Skeletal muscle satellite cell (primary cell): ENCODE data around the gene MYH1.

Experiments
- H3K27me3 ChIP-seq: 2 replicates; pipeline ENCODE4 v1.7.0; 2013; ENCODE audit warnings: low read length; ENCODE audit not compliant: control insufficient read depth, insufficient read depth
- H3K36me3 ChIP-seq: 2 replicates; pipeline ENCODE4 v1.7.0; 2013; ENCODE audit warnings: mild to moderate bottlenecking, control low read depth, low read length; ENCODE audit not compliant: insufficient read depth
- H3K4me1 ChIP-seq: 2 replicates; pipeline ENCODE4 v1.7.0; 2013; ENCODE audit warnings: low read length; ENCODE audit not compliant: control insufficient read depth, insufficient read depth
- H3K4me2 ChIP-seq: 2 replicates; pipeline ENCODE4 v1.7.0; 2013; ENCODE audit warnings: mild to moderate bottlenecking, low read length
- H3K4me3 ChIP-seq: 2 replicates; pipeline ENCODE4 v1.7.0; 2013; ENCODE audit warnings: low read length
- H3K9ac ChIP-seq: 2 replicates; pipeline ENCODE4 v1.7.0; 2013; ENCODE audit warnings: mild to moderate bottlenecking, low read depth, low read length, moderate library complexity
- H3K9me3 ChIP-seq: replicated peaks from 2 replicates; pipeline ENCODE4 v1.7.0; 2013; ENCODE audit warnings: mild to moderate bottlenecking, control low read depth, low read length

MYH1 gene

DNA sequence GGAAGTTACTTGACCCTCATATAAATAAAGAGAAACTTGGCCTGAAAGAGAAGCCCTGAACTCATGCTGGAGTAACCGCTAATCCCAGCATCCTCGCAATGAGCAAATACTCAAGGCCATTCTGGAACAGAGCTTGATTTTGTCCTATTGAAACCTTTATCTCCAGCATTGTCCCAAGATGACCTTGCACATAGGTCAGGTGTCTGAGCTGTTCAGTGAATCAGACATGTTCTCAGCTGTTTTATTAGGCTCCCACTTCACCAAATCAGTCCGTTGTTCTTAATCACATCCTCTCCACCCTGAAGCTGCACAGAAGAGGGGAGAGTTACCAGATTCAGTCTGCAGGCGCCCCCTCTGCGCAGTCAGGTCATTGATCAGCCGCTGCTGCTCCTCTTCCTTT, 9.1 kb upstream of the MYH1 start:
- Histone ChIP-seq H3K36me3 (no peaks in the 10 kb centered on the region), H3K9ac (no peak overlapping the region), H3K4me2 (no peak overlapping the region), H3K4me3 (no peak overlapping the region), H3K27me3 (no peaks in the 10 kb centered on the region), H3K9me3 (no peaks in the 10 kb centered on the region), H3K4me1 (no peaks in the 10 kb centered on the region)

- no peak overlapping the region for H3K4me2 ChIP-seq
- no peaks in the 10 kb centered on the region for H3K27me3 ChIP-seq
- H3K4me3 ChIP-seq, result no peak overlapping the region
- no peaks in the 10 kb centered on the region for H3K36me3 ChIP-seq
- no peaks in the 10 kb centered on the region for H3K4me1 ChIP-seq
- H3K9me3 ChIP-seq, result no peaks in the 10 kb centered on the region
- H3K9ac ChIP-seq, result no peak overlapping the region
Measured at GRCh38 chr17:10526517-10526916, 8.2 kb upstream of the MYH1 start.

DNA sequence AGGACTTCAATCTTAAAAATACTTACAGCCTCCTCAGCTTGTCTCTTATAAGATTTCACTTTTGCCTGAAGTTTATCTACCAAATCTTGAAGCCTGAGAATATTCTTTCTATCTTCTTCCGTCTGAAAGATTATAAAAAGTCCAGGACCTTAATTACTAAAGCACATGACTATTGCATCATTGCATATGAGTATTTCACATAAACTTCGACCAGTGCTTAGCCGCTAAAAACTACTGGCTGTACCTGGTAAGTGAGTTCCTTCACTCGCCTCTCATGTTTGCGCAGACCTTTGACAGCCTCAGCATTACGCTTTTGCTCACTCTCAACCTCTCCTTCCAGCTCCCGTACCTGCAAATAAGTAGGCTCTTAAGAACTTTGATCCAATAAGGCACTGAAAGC, 4.7 kb upstream of the MYH1 start:
- H3K4me3 ChIP-seq, result no peak overlapping the region
- no peaks in the 10 kb centered on the region for H3K4me1 ChIP-seq
- no peaks in the 10 kb centered on the region for H3K36me3 ChIP-seq
- H3K27me3 ChIP-seq, result peaks cover 3% of the 10 kb centered on the region
- H3K4me2 ChIP-seq, result no peak overlapping the region
- no peaks in the 10 kb centered on the region for H3K9me3 ChIP-seq
- no peak overlapping the region for H3K9ac ChIP-seq

GRCh38 chr17:10521949-10522348, 3.6 kb upstream of the MYH1 start:
- no peaks in the 10 kb centered on the region for H3K9me3 ChIP-seq
- H3K27me3 ChIP-seq, result peaks cover 3% of the 10 kb centered on the region
- H3K36me3 ChIP-seq, result no peaks in the 10 kb centered on the region
- no peak overlapping the region for H3K4me3 ChIP-seq
- H3K4me1 ChIP-seq, result no peaks in the 10 kb centered on the region
- no peak overlapping the region for H3K9ac ChIP-seq
- no peak overlapping the region for H3K4me2 ChIP-seq

GRCh38 chr17:10516638-10517037, 1.7 kb downstream of the MYH1 start:
- H3K4me2 ChIP-seq, result no peak overlapping the region
- H3K4me3 ChIP-seq, result no peak overlapping the region
- peaks cover 3% of the 10 kb centered on the region for H3K27me3 ChIP-seq
- H3K4me1 ChIP-seq, result no peaks in the 10 kb centered on the region
- H3K36me3 ChIP-seq, result no peaks in the 10 kb centered on the region
- H3K9me3 ChIP-seq, result no peaks in the 10 kb centered on the region
- no peak overlapping the region for H3K9ac ChIP-seq

GRCh38 chr17:10516065-10516464, 2.3 kb downstream of the MYH1 start:
- Histone ChIP-seq H3K4me2 (no peak overlapping the region), H3K9me3 (no peaks in the 10 kb centered on the region), H3K4me3 (no peak overlapping the region), H3K36me3 (no peaks in the 10 kb centered on the region), H3K9ac (no peak overlapping the region), H3K4me1 (no peaks in the 10 kb centered on the region), H3K27me3 (peaks cover 3% of the 10 kb centered on the region)

DNA sequence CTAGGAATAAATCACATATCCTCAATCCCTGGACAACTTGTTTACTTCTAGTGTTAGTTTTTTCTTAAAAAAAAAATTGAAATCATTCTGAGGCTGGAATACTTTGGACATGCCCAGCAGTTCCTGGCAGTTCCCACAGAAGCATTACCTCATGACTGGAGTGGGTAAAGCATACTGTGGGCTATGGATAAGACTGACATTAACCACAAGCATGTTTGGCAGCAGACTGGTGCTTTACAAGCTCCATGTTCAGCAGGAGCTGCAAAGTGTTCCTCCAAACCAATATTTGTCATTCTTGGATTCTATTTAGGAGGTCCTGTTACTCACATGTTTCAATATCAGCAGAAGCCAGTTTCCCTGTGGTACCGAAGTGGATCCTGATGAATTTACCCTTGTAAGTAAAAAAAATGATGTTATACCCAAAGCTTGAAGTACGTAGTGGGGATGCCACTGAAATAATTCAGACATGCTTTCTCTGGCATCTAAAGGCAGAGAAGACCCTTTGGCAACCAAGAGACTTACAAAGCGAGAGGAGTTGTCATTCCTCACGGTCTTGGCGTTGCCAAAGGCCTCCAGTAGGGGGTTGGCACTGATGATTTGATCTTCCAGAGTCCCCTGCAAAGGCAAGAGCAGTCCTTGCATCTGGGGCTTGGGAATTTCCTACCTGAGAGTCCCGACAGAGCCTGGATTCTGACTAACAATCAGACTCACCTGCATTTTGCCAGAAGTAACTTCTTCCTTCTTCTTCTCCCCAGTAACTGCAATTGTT, 4.9 kb downstream of the MYH1 start:
- Histone ChIP-seq H3K4me1 (no peaks in the 10 kb centered on the region), H3K27me3 (no peaks in the 10 kb centered on the region), H3K4me3 (no peak overlapping the region), H3K9ac (no peak overlapping the region), H3K9me3 (no peaks in the 10 kb centered on the region), H3K4me2 (no peak overlapping the region), H3K36me3 (no peaks in the 10 kb centered on the region)

GRCh38 chr17:10512856-10513255, 5.5 kb downstream of the MYH1 start:
- Histone ChIP-seq H3K9me3 (no peaks in the 10 kb centered on the region), H3K4me2 (no peak overlapping the region), H3K9ac (no peak overlapping the region), H3K4me3 (no peak overlapping the region), H3K4me1 (no peaks in the 10 kb centered on the region), H3K36me3 (no peaks in the 10 kb centered on the region), H3K27me3 (no peaks in the 10 kb centered on the region)

DNA sequence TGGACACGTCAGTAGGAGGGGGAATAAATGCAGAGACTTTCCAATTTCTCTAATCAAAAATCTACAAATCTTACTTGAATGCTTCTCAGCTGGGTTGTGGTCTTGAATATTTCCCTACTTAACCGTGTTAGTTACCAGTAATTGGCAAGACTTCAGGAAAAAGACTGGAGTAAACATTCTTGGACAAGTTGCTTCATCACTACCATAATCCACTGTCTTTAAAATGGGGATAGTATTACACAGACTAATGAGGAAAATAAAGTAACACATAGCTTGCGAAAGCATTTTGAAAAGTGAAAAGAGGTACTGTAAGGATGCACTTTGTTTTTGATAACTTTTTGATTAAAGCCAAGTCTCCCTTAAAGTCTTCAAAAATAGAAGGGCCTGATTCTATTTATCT, 18.4 kb downstream of the MYH1 start:
- no peak overlapping the region for H3K4me3 ChIP-seq
- no peaks in the 10 kb centered on the region for H3K9me3 ChIP-seq
- no peaks in the 10 kb centered on the region for H3K4me1 ChIP-seq
- no peaks in the 10 kb centered on the region for H3K36me3 ChIP-seq
- H3K27me3 ChIP-seq, result no peaks in the 10 kb centered on the region
- no peak overlapping the region for H3K4me2 ChIP-seq
- H3K9ac ChIP-seq, result no peak overlapping the region

GRCh38 chr17:10492004-10492403, 26.3 kb downstream of the MYH1 start:
- Histone ChIP-seq H3K4me1 (no peaks in the 10 kb centered on the region), H3K36me3 (no peaks in the 10 kb centered on the region), H3K27me3 (no peaks in the 10 kb centered on the region), H3K9ac (no peak overlapping the region), H3K9me3 (peaks cover 4% of the 10 kb centered on the region), H3K4me2 (no peak overlapping the region), H3K4me3 (no peak overlapping the region)

GRCh38 chr17:10482252-10482651, 36.1 kb downstream of the MYH1 start:
- H3K9me3 ChIP-seq, result no peaks in the 10 kb centered on the region

GRCh38 chr17:10477701-10478100, 40.6 kb downstream of the MYH1 start:
- Histone ChIP-seq H3K9me3 (no peaks in the 10 kb centered on the region), H3K27me3 (no peaks in the 10 kb centered on the region), H3K36me3 (no peaks in the 10 kb centered on the region), H3K4me2 (no peak overlapping the region), H3K4me3 (no peak overlapping the region), H3K4me1 (peaks cover 15% of the 10 kb centered on the region), H3K9ac (no peak overlapping the region)

More at GRCh38 chr17:10482252-10482651, 36.1 kb downstream of the MYH1 start:
- no peaks in the 10 kb centered on the region for H3K36me3 ChIP-seq
- no peak overlapping the region for H3K4me3 ChIP-seq
- no peaks in the 10 kb centered on the region for H3K27me3 ChIP-seq
- H3K4me2 ChIP-seq, result no peak overlapping the region
- no peak overlapping the region for H3K9ac ChIP-seq
- no peaks in the 10 kb centered on the region for H3K4me1 ChIP-seq
